WTC11 (cell line): ENCODE results near the gene TRIM46. TPM values are rescaled to one million over a fixed set of nuclear protein-coding genes. Genes with fewer than 3 reads are reported as not detected.

Experiments used
- ATF1 ChIP-seq: sonication (generic); formaldehyde crosslinking; IDR thresholded peaks from 2 replicates; pipeline ENCODE4 v1.8.1; 2023; ENCODE audit warnings: mild to moderate bottlenecking, moderate library complexity, missing genetic modification reagents
- ELF4 ChIP-seq: sonication (generic); formaldehyde crosslinking; IDR thresholded peaks from 2 replicates; pipeline ENCODE4 v1.8.1; 2022; ENCODE audit warnings: low read depth, mild to moderate bottlenecking, moderate library complexity, missing genetic modification reagents
- FOXP1 ChIP-seq: sonication (generic); formaldehyde crosslinking; IDR thresholded peaks from 2 replicates; pipeline ENCODE4 v1.8.0; 2022; ENCODE audit warnings: missing genetic modification reagents, mild to moderate bottlenecking, moderate library complexity, borderline replicate concordance
- KAT7 ChIP-seq: sonication (generic); formaldehyde crosslinking; IDR thresholded peaks from 2 replicates; pipeline ENCODE4 v1.8.1; 2023; ENCODE audit warnings: missing genetic modification reagents, mild to moderate bottlenecking, borderline replicate concordance
- OVOL2 ChIP-seq: fragments of 250-450 bp; sonication (Bioruptor Pico); IDR thresholded peaks from 2 replicates; pipeline ENCODE4 v1.9.0; 2021; ENCODE audit warnings: mild to moderate bottlenecking, borderline replicate concordance
- ZNF219 ChIP-seq: sonication (generic); formaldehyde crosslinking; IDR thresholded peaks from 2 replicates; pipeline ENCODE4 v1.8.0; 2023; ENCODE audit warnings: missing genetic modification reagents, mild to moderate bottlenecking, borderline replicate concordance
- ZNF317 ChIP-seq: sonication (generic); formaldehyde crosslinking; IDR thresholded peaks from 2 replicates; pipeline ENCODE4 v1.8.1; 2023; ENCODE audit warnings: low read depth, mild to moderate bottlenecking, moderate library complexity, missing genetic modification reagents, borderline replicate concordance
- ZNF416 ChIP-seq: fragments of 250-450 bp; sonication (Bioruptor Pico); IDR thresholded peaks from 2 replicates; pipeline ENCODE4 v1.9.0; 2021; ENCODE audit warnings: mild to moderate bottlenecking, inconsistent platforms
- total RNA-seq: library from RNA; stranded (reverse); gene quantifications from 3 replicates; pipeline ENCODE4 v1.2.3, GENCODE V29; 2021
- TF ChIP-seq, protein P1 (sequence below): fragments of 250-450 bp; sonication (Bioruptor Pico); IDR thresholded peaks from 2 replicates; pipeline ENCODE4 v2.1.2; 2022; ENCODE audit warnings: mild to moderate bottlenecking, moderate library complexity
- TF ChIP-seq, protein P2 (sequence below): sonication (generic); formaldehyde crosslinking; IDR thresholded peaks from 2 replicates; pipeline ENCODE4 v1.8.0; 2023; ENCODE audit warnings: missing genetic modification reagents
- TF ChIP-seq, protein P3 (sequence below): fragments of 250-450 bp; sonication (Bioruptor Pico); conservative IDR thresholded peaks from 2 replicates; pipeline ENCODE4 v1.9.0; 2021; ENCODE audit warnings: mild to moderate bottlenecking
- TF ChIP-seq, protein P4 (sequence below): sonication (generic); formaldehyde crosslinking; IDR thresholded peaks from 2 replicates; pipeline ENCODE4 v1.8.0; 2022; ENCODE audit warnings: mild to moderate bottlenecking, missing genetic modification reagents
- TF ChIP-seq, protein P5 (sequence below): sonication (generic); formaldehyde crosslinking; IDR thresholded peaks from 2 replicates; pipeline ENCODE4 v1.8.1; 2023; ENCODE audit warnings: mild to moderate bottlenecking, missing genetic modification reagents, borderline replicate concordance
- TF ChIP-seq, protein P6 (sequence below): sonication (generic); formaldehyde crosslinking; IDR thresholded peaks from 2 replicates; pipeline ENCODE4 v1.8.1; 2023; ENCODE audit warnings: mild to moderate bottlenecking, missing genetic modification reagents
- TF ChIP-seq, protein P7 (sequence below): sonication (generic); formaldehyde crosslinking; IDR thresholded peaks from 2 replicates; pipeline ENCODE4 v1.8.1; 2023; ENCODE audit warnings: mild to moderate bottlenecking, missing genetic modification reagents, moderate library complexity

The TRIM46 gene
- total RNA-seq, 1 experiment from 2014 or later: 22.1 TPM

DNA sequence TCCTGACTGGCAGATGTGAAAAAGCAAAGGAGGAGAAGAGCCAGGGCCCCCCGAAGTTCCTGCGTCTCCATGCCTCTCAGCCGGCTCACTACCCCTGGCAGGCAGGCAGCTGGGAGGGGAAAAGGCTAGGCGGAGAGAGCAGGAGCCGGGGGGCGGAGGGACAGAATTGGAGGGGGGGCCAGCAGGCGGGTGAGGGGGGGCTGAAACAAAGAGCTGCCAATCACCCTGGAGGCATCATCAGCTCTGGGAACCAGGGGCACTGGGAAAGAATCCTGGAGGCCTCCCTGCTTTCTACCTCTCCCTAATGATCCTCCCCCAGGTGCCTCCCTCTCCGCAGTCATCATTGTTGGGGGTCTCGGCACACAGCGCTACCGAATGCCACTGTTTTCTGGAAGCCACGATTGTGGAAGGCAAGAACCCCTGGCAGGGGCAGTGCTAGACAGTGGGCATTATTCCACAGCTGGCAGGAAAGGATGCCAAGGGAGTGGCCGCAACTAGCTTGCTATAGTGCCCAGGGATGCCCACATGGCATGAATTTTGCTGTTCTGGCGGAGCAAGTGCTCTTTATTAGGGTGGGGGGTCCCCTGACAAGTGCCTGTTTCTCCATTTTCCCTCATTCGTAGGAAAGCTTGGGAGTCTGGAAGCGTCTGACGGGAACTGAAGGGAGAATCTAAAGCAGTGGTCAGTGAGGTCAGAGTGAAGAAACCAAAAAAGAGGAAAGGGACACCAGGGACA is 34.3 kb downstream of the TRIM46 start, which contains the start of gene THBS3 (continued):
- TF ChIP-seq, protein P1, sequence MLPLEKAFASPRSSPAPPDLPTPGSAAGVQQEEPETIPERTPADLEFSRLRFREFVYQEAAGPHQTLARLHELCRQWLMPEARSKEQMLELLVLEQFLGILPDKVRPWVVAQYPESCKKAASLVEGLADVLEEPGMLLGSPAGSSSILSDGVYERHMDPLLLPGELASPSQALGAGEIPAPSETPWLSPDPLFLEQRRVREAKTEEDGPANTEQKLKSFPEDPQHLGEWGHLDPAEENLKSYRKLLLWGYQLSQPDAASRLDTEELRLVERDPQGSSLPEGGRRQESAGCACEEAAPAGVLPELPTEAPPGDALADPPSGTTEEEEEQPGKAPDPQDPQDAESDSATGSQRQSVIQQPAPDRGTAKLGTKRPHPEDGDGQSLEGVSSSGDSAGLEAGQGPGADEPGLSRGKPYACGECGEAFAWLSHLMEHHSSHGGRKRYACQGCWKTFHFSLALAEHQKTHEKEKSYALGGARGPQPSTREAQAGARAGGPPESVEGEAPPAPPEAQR (CRISPR knock-in tag): no peak
- no peak for TF ChIP-seq OVOL2
- TF ChIP-seq ZNF219 (CRISPR knock-in tag): no peak
- no peak for TF ChIP-seq ZNF317 (CRISPR knock-in tag)
- TF ChIP-seq ZNF416 (CRISPR knock-in tag): no peak; the same call in 1 of the 2 replicates
- TF ChIP-seq, protein P2, sequence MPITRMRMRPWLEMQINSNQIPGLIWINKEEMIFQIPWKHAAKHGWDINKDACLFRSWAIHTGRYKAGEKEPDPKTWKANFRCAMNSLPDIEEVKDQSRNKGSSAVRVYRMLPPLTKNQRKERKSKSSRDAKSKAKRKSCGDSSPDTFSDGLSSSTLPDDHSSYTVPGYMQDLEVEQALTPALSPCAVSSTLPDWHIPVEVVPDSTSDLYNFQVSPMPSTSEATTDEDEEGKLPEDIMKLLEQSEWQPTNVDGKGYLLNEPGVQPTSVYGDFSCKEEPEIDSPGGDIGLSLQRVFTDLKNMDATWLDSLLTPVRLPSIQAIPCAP (CRISPR knock-in tag): no peak
- TF ChIP-seq FOXP1: no peak
- TF ChIP-seq, protein P3, sequence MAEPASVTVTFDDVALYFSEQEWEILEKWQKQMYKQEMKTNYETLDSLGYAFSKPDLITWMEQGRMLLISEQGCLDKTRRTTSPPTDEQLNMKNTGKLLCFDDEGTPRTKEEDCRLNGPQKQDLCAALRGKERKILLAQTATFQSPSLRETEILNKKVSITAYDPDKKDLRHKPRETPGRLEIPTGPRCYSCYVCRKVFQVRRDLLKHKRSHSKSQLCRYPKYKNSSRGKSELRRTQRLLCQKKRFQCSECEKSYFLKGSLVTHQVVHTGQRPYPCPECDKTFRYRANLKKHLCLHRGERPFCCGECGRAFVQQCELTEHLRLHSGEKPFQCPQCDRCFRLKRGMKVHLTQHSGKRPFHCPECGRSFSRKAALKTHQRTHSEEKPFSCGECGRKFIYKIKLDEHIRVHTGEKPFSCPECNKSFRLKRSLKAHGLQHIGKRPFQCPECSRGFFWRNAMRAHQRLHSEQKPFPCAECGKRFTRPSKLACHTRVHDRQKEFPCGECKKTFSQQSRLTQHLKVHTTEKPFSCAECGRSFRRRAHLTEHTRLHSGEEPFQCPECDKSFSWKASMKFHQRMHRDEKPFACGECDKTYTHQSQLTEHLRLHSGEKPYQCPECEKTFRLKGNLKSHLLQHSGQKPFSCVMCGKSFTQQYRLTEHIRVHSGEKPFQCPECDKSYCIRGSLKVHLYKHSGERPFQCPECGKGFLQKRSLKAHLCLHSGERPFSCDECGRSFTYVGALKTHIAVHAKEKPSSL (CRISPR knock-in tag): no peak
- TF ChIP-seq, protein P4, sequence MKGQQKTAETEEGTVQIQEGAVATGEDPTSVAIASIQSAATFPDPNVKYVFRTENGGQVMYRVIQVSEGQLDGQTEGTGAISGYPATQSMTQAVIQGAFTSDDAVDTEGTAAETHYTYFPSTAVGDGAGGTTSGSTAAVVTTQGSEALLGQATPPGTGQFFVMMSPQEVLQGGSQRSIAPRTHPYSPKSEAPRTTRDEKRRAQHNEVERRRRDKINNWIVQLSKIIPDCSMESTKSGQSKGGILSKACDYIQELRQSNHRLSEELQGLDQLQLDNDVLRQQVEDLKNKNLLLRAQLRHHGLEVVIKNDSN: no peak
- no peak for TF ChIP-seq ELF4 (CRISPR knock-in tag)
- no peak for TF ChIP-seq ATF1
- TF ChIP-seq, protein P5, sequence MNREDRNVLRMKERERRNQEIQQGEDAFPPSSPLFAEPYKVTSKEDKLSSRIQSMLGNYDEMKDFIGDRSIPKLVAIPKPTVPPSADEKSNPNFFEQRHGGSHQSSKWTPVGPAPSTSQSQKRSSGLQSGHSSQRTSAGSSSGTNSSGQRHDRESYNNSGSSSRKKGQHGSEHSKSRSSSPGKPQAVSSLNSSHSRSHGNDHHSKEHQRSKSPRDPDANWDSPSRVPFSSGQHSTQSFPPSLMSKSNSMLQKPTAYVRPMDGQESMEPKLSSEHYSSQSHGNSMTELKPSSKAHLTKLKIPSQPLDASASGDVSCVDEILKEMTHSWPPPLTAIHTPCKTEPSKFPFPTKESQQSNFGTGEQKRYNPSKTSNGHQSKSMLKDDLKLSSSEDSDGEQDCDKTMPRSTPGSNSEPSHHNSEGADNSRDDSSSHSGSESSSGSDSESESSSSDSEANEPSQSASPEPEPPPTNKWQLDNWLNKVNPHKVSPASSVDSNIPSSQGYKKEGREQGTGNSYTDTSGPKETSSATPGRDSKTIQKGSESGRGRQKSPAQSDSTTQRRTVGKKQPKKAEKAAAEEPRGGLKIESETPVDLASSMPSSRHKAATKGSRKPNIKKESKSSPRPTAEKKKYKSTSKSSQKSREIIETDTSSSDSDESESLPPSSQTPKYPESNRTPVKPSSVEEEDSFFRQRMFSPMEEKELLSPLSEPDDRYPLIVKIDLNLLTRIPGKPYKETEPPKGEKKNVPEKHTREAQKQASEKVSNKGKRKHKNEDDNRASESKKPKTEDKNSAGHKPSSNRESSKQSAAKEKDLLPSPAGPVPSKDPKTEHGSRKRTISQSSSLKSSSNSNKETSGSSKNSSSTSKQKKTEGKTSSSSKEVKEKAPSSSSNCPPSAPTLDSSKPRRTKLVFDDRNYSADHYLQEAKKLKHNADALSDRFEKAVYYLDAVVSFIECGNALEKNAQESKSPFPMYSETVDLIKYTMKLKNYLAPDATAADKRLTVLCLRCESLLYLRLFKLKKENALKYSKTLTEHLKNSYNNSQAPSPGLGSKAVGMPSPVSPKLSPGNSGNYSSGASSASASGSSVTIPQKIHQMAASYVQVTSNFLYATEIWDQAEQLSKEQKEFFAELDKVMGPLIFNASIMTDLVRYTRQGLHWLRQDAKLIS (CRISPR knock-in tag): no peak
- TF ChIP-seq, protein P6, sequence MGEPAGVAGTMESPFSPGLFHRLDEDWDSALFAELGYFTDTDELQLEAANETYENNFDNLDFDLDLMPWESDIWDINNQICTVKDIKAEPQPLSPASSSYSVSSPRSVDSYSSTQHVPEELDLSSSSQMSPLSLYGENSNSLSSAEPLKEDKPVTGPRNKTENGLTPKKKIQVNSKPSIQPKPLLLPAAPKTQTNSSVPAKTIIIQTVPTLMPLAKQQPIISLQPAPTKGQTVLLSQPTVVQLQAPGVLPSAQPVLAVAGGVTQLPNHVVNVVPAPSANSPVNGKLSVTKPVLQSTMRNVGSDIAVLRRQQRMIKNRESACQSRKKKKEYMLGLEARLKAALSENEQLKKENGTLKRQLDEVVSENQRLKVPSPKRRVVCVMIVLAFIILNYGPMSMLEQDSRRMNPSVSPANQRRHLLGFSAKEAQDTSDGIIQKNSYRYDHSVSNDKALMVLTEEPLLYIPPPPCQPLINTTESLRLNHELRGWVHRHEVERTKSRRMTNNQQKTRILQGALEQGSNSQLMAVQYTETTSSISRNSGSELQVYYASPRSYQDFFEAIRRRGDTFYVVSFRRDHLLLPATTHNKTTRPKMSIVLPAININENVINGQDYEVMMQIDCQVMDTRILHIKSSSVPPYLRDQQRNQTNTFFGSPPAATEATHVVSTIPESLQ: no peak
- no peak for TF ChIP-seq KAT7
- TF ChIP-seq, protein P7, sequence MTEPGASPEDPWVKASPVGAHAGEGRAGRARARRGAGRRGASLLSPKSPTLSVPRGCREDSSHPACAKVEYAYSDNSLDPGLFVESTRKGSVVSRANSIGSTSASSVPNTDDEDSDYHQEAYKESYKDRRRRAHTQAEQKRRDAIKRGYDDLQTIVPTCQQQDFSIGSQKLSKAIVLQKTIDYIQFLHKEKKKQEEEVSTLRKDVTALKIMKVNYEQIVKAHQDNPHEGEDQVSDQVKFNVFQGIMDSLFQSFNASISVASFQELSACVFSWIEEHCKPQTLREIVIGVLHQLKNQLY: no peak
